ENCODE results near the gene TMC5. TPM values are rescaled to one million over a fixed set of nuclear protein-coding genes. Genes with fewer than 3 reads are reported as not detected.

The TMC5 gene
- total and polyA plus RNA-seq, 2 of the 4 experiments (the other 2 are of a cell fraction) = not detected

- no peak overlapping the region for H3K18ac ChIP-seq (ENCODE audit: low read depth, low read length)
- ChIA-PET POLR2A (ENCODE audit: unreplicated experiment) (no interaction called here), CTCF (no interaction called here)
- no peak for ATAC-seq (ENCODE audit: low read depth)
- H3K27me3 ChIP-seq (ENCODE audit: control insufficient read depth, insufficient read depth, low read length) = no peaks in the 10 kb centered on the region
- no peaks in the 10 kb centered on the region for H3K9me1 ChIP-seq (ENCODE audit: insufficient read depth, low read length)
- H4K91ac ChIP-seq (ENCODE audit: insufficient read depth, low read depth, low read length) = no peak overlapping the region
- H3K9ac ChIP-seq (ENCODE audit: low read depth, low read length) = no peak overlapping the region
- H4K8ac ChIP-seq (ENCODE audit: low read depth in 2 of 2, low read length in 2 of 2) = no peak overlapping the region
- no TSS peak for BruUV-seq (replicated peaks)
- dilution Hi-C loops (cut with HindIII; ENCODE audit: low sequenced_read_pairs, unreplicated experiment) (no loop called here), in situ Hi-C loops (cut with MboI; ENCODE audit: low sequenced_read_pairs) (no loop called here), intact Hi-C loops (cut with micrococcal nuclease) (no loop called here)
- H2BK5ac ChIP-seq (ENCODE audit: low read depth, low read length, poor library complexity, severe bottlenecking) = no peak overlapping the region
- no peak overlapping the region for H3K23ac ChIP-seq (ENCODE audit: low read depth, low read length)
- no peaks in the 10 kb centered on the region for H3K9me3 ChIP-seq (ENCODE audit: control insufficient read depth, insufficient read depth, low read length)
- no peak overlapping the region for H4K5ac ChIP-seq (ENCODE audit: low read depth, low read length)
- no peak overlapping the region for H2AK9ac ChIP-seq (replicated peaks; ENCODE audit: low read depth, low read length, poor library complexity)
- no peaks in the 10 kb centered on the region for H3K79me1 ChIP-seq (ENCODE audit: low read depth in 1 of 2, low read length in 2 of 2)
- no peak overlapping the region for H2BK120ac ChIP-seq (ENCODE audit: low read depth, low read length)
- H4K20me1 ChIP-seq (ENCODE audit: insufficient read depth, low read length) = no peaks in the 10 kb centered on the region
- WGBS, 2 experiments (ENCODE audit: extremely low coverage in 2 of 2, insufficient read length in 1 of 2) = no CpG with 5 or more reads among the region's 5 CpGs
- no peaks in the 10 kb centered on the region for H3K4me1 ChIP-seq (ENCODE audit: control insufficient read depth, insufficient read depth, low read length)
- no peak for DNase-seq
- TF ChIP-seq USF2 (IDR thresholded peaks at IDR 0.05; ENCODE audit: low read depth, low read length) (no peak), POLR2A (IDR thresholded peaks at IDR 0.05; ENCODE audit: low read depth, low read length) (no peak)
- H3K27ac ChIP-seq (ENCODE audit: insufficient read depth, low read length) = no peak overlapping the region
- H3K4ac ChIP-seq (ENCODE audit: low read depth, low read length) = no peak overlapping the region
- no peak overlapping the region for H3K4me2 ChIP-seq (ENCODE audit: low read depth, low read length)
- no peak overlapping the region for H3K56ac ChIP-seq (ENCODE audit: extremely low read depth, insufficient read depth, low read length)
- H3K36me3 ChIP-seq (ENCODE audit: control insufficient read depth, insufficient read depth, low read length) = no peaks in the 10 kb centered on the region
- no peak overlapping the region for H2BK15ac ChIP-seq (ENCODE audit: low read depth, low read length)
- no peak overlapping the region for H2BK20ac ChIP-seq (ENCODE audit: low read depth, low read length)
- no peak overlapping the region for H3K14ac ChIP-seq (replicated peaks; ENCODE audit: low read depth, low read length)
- no peak overlapping the region for H2AFZ ChIP-seq (replicated peaks; ENCODE audit: low read length, poor library complexity)
- H2AK5ac ChIP-seq (ENCODE audit: low read depth, low read length) = no peak overlapping the region
- no peak overlapping the region for H3K4me3 ChIP-seq (ENCODE audit: insufficient read depth, low read depth, low read length)
Measured at GRCh38 chr16:19474617-19475016, 56.9 kb downstream of the TMC5 start.

Measured in IMR-90 (cell line).